AG09309 (cell line): Measurements from ENCODE around the gene THSD7A.
"Not testable (repeated sequence)": the region's sequence is repeated elsewhere in the genome, so short reads cannot be mapped to it uniquely, and the experiment has no call there.

Source experiments
- DNase-seq: peaks from one replicate; pipeline ENCODE4 v3.0.0-alpha.2; 2010; ENCODE audit warnings: low read depth
- H3K4me3 ChIP-seq: 2 replicates; pipeline ENCODE4 v1.5.1; 2011; ENCODE audit warnings: mild to moderate bottlenecking, low read depth, low read length, moderate library complexity; ENCODE audit not compliant: control insufficient read depth
- TF ChIP-seq, protein P1 (sequence below): IDR thresholded peaks from 2 replicates; pipeline ENCODE4 v1.5.1; 2011; ENCODE audit warnings: mild to moderate bottlenecking, low read depth, low read length, inconsistent platforms; ENCODE audit not compliant: insufficient read depth, control insufficient read depth; ENCODE audit errors: missing control alignments

Gene THSD7A

DNA sequence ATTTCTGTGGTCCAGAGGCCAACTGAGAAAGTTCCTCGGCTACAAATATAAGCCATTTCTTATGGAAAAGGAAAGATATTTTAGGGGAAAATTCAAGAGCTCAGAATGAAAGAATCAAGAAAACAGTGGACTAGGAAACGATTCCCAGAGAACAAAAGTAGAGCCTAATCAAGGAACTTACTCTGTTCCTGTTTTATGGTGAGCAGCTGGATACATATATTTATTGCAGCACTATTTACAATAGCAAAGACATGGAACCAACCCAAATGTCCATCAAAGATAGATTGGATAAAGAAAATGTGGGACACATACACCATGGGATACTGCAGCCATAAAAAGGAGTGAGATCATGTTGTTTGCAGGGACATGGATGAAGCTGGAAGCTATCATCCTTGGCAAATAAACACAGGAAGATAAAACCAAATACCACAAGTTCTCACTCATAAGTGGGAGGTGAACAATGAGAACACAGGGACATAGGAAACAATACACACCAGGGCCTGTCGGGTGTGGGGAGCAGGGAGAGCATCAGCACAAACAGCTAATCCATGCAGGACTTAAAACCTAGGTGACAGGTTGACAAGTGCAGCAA is 298.7 kb downstream of the THSD7A start:
- TF ChIP-seq, protein P1, sequence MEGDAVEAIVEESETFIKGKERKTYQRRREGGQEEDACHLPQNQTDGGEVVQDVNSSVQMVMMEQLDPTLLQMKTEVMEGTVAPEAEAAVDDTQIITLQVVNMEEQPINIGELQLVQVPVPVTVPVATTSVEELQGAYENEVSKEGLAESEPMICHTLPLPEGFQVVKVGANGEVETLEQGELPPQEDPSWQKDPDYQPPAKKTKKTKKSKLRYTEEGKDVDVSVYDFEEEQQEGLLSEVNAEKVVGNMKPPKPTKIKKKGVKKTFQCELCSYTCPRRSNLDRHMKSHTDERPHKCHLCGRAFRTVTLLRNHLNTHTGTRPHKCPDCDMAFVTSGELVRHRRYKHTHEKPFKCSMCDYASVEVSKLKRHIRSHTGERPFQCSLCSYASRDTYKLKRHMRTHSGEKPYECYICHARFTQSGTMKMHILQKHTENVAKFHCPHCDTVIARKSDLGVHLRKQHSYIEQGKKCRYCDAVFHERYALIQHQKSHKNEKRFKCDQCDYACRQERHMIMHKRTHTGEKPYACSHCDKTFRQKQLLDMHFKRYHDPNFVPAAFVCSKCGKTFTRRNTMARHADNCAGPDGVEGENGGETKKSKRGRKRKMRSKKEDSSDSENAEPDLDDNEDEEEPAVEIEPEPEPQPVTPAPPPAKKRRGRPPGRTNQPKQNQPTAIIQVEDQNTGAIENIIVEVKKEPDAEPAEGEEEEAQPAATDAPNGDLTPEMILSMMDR: no peak
- no peak for DNase-seq

DNA sequence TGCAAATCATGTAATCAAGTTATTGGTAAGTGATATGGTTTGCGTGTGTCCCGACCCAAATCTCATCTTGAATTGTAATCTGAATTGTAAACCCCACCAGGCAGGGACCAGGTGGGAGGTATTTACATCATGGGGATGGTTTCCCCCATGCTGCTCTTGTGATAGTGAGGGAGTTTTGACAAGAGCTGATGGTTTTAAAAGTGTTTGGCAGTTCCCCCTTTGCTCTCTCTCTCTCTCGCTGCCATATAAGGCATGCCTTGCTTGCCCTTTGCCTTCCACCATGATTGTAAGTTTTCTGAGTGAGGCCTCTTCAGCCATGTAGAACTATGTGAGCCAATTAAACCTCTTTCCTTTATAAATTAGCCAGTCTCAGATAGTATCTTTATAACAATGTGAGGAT is 302.6 kb downstream of the THSD7A start:
- TF ChIP-seq, protein P1: no peak
- no peak for DNase-seq
- H3K4me3 ChIP-seq: no peak overlapping the region

More for the DNA sequence above, 298.7 kb downstream of the THSD7A start:
- H3K4me3 ChIP-seq: no peak overlapping the region

DNA sequence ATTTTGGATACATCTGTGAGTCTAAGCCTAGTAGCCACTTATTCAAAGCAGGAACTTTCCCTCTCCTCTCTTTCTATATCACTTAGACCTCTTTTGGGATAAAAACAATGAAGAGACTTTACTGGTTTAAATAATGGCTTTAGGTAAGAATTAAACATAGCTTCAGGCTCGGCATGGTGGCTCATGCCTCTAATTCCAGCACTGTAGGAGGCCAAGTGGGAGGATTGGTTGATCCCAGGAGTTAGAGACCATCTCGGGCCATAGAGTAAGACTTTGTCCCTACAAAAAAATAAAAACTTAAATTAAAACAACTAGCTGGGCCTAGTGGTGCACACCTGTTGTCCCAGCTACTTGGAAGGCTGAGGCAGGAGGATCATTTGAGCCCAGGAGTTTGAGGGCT is 304.3 kb downstream of the THSD7A start:
- DNase-seq: no peak
- no peak overlapping the region for H3K4me3 ChIP-seq
- TF ChIP-seq, protein P1: no peak

DNA sequence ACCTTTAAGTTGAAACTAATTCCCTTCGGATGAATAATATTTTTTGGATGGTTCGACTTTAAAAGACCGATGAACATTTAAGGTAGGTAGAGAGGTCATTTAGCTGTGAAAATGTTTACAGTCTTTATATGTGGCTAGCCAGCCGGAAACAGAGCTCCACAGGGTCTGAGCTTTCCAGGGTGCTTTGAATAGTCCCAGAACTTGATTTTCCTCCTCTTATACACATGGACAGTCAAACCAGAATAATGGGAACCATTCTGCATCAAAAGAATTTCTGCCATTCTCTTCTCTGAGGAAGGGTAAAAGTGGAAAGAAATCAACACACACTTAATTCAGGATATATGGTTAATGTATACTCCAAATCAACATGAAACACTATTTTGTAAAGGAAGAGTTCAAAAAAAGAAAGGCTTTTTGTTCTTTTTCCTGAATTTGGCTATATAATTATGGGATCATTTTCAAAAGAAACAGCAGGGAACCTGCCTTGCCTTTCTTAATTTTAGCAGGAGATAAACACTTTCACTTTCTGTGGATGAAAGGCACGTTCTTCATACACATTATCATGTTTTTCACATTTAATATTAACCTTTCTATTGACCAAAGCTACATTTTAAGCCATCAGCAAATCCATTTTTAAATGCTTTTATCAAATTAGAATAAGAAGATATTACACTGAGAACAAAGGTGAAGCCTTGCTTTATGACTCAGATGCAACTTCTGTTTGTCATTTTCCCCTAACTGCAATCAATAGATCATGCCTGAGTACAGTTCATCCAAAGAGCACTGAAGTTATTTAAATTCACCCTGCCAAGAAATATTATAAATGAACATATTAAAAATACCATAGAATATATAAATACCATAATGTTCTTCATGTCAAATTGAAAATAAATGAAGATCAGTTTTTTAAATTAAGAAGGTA is 307.3 kb downstream of the THSD7A start:
- H3K4me3 ChIP-seq: no peak overlapping the region
- DNase-seq: no peak
- TF ChIP-seq, protein P1: no peak

DNA sequence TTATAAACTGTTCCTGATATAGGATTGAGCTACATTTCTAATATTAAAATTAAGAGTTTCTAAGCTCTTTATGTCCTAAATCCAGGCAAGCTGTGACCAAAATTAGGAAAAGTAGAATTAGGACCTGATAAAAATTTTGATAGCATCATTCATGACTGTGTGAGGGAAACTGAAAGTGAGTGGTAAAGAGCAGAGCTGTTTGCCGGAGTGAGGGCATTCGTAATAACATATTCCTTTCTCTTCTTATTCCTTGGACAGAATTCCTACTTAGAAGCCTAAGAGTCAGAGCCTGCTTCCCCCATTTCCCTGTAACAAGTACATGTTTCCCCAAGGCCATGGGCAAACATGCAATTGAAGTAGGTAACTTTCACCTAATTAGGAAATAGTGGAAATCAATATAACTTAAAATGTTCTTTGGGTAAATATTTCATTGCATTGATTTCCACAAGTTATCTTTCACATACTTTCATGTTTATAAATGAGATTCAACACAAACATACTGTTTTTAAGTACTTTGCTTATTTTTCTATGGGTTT is 310.0 kb downstream of the THSD7A start:
- DNase-seq: not testable (repeated sequence)

DNA sequence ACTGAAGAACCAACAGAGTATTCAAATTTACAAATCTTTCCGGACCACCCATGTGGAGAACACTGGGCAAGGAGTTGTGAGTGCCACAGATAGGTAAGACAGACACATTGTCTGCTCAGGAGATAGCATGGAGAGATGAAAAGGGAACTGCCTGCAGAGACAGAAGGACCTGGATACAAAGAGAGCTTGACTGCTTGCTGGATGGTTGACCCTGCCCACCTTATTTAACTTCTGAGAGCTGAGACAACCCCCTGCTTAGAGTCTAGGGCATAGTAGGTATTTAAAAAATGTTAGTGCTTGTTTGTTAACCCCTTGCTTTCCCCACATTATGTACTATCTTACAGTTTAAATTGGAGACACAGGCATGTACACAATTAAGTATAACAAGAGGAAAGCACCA is 314.1 kb downstream of the THSD7A start:
- H3K4me3 ChIP-seq: no peak overlapping the region
- no peak for DNase-seq
- TF ChIP-seq, protein P1: no peak

More for the DNA sequence above, 310.0 kb downstream of the THSD7A start:
- H3K4me3 ChIP-seq: not testable (repeated sequence)

DNA sequence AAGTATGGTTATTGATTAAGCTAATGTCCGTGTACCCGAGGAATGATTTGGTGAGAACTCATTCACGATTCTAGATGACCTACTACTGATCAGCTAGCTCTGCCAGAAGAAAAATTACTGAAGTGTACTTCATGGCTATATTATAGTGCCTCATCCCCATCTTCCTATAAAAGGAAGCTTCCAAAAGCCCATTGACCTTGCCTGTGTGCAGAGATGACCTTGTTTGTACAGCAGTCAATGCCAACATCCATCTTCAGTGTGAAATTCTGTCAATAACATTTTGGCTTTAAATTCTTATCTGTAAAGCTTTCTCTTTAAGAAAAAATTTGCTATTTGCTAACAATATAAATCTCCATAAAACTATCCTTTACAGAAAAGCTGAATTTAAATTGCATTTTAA is 315.7 kb downstream of the THSD7A start:
- no peak for DNase-seq
- TF ChIP-seq, protein P1: no peak
- H3K4me3 ChIP-seq: no peak overlapping the region
